ENCODE data around the gene SLC37A2. TPM values are rescaled to one million over a fixed set of nuclear protein-coding genes. Genes with fewer than 3 reads are reported as not detected.

The SLC37A2 gene
- total and polyA plus RNA-seq, 4 donors: 3.2 to 13.2 (median 7.8) TPM

- no peak for TF ChIP-seq CTCF (IDR thresholded peaks at IDR 0.05; ENCODE audit: control extremely low read depth, extremely low read depth)
- no peak overlapping the region for H3K27ac ChIP-seq (ENCODE audit: low read depth in 1 of 2, low read length in 1 of 2)
- peak overlapping the region in 1 of 2 donors; percentile 94 for H3K9ac ChIP-seq (ENCODE audit: insufficient read depth in 1 of 2, low read length in 2 of 2)
- peaks cover 2 to 19% (median 6%) of the 10 kb centered on the region in 5 donors for H3K4me1 ChIP-seq (ENCODE audit: control insufficient read depth in 5 of 5, insufficient read depth in 5 of 5, low read length in 5 of 5)
- peaks cover 0 to 6% (median 2%) of the 10 kb centered on the region in 4 donors for H3K36me3 ChIP-seq (ENCODE audit: control insufficient read depth in 4 of 4, insufficient read depth in 4 of 4, low read length in 4 of 4)
- WGBS, 2 donors: 55% methylated on average over 4 of the region's 4 CpGs
- ATAC-seq (ENCODE audit: insufficient read depth, low FRiP score): no peak
- DNase-seq: no peak
- no peaks in the 10 kb centered on the region for H3K27me3 ChIP-seq (ENCODE audit: control insufficient read depth in 3 of 3, insufficient read depth in 3 of 3, low read length in 2 of 3)
- no peak overlapping the region for H3K4me3 ChIP-seq
- peaks cover 0 to 4% (median 0%) of the 10 kb centered on the region in 4 donors for H3K9me3 ChIP-seq (ENCODE audit: control insufficient read depth in 4 of 4, insufficient read depth in 3 of 4, low read length in 3 of 4)
These were observed 47.4 kb downstream of the SLC37A2 start for GRCh38 chr11:125110506-125110905.

- H3K36me3 ChIP-seq (ENCODE audit: control insufficient read depth in 4 of 4, insufficient read depth in 4 of 4, low read length in 4 of 4): peaks cover 0 to 6% (median 2%) of the 10 kb centered on the region in 4 donors
- H3K4me1 ChIP-seq (ENCODE audit: control insufficient read depth in 5 of 5, insufficient read depth in 5 of 5, low read length in 5 of 5): peaks cover 2 to 19% (median 6%) of the 10 kb centered on the region in 5 donors
- peaks cover 0 to 4% (median 0%) of the 10 kb centered on the region in 4 donors for H3K9me3 ChIP-seq (ENCODE audit: control insufficient read depth in 4 of 4, insufficient read depth in 3 of 4, low read length in 3 of 4)
- peak overlapping the region; percentile 75 to 94 for H3K9ac ChIP-seq (ENCODE audit: insufficient read depth in 1 of 2, low read length in 2 of 2)
- H3K27me3 ChIP-seq (ENCODE audit: control insufficient read depth in 3 of 3, insufficient read depth in 3 of 3, low read length in 2 of 3): no peaks in the 10 kb centered on the region
- H3K27ac ChIP-seq (ENCODE audit: low read depth in 1 of 2, low read length in 1 of 2): peak overlapping the region; percentile 67 to 70
- DNase-seq (no peak), ATAC-seq (ENCODE audit: insufficient read depth, low FRiP score) (no peak)
- WGBS, 2 donors: 1% methylated on average over 9 of the region's 9 CpGs
- no peak for TF ChIP-seq CTCF (IDR thresholded peaks at IDR 0.05; ENCODE audit: control extremely low read depth, extremely low read depth)
- peak overlapping the region; percentile 43 for H3K4me3 ChIP-seq
These were observed 47.9 kb downstream of the SLC37A2 start for GRCh38 chr11:125111001-125111342.

- 5% methylated on average over 49 of the region's 49 CpGs for WGBS, 2 donors
- ATAC-seq (ENCODE audit: insufficient read depth, low FRiP score) (peak; percentile 100), DNase-seq (peak; percentile 99 to 100 (median 99))
- Histone ChIP-seq H3K9ac (ENCODE audit: insufficient read depth in 1 of 2, low read length in 2 of 2) (peak within 1 kb of the TSS; percentile 75 to 94), H3K27ac (ENCODE audit: low read depth in 1 of 2, low read length in 1 of 2) (peak within 1 kb of the TSS; percentile 67 to 70), H3K4me3 (peak within 1 kb of the TSS; percentile 43), H3K27me3 (ENCODE audit: control insufficient read depth in 3 of 3, insufficient read depth in 3 of 3, low read length in 2 of 3) (no peaks in the 10 kb centered on the region), H3K4me1 (ENCODE audit: control insufficient read depth in 5 of 5, insufficient read depth in 5 of 5, low read length in 5 of 5) (peaks cover 2 to 19% (median 6%) of the 10 kb centered on the region in 5 donors), H3K9me3 (ENCODE audit: control insufficient read depth in 4 of 4, insufficient read depth in 3 of 4, low read length in 3 of 4) (peaks cover 0 to 2% (median 0%) of the 10 kb centered on the region in 4 donors), H3K36me3 (ENCODE audit: control insufficient read depth in 4 of 4, insufficient read depth in 4 of 4, low read length in 4 of 4) (peaks cover 0 to 6% (median 2%) of the 10 kb centered on the region in 4 donors)
- TF ChIP-seq CTCF (IDR thresholded peaks at IDR 0.05; ENCODE audit: control extremely low read depth, extremely low read depth): no peak
These were observed 48.5 kb downstream of the SLC37A2 start, which contains the start of gene TMEM218 for GRCh38 chr11:125111343-125112207. TMEM218 (minus strand) TSS chr11:125111626; CDS start chr11:125102241, 9,385 bp downstream.
